Activated T-helper 9 cell treated with anti-CD3 and anti-CD28 coated beads, Interleukin-2, amount 50 U/mL, for 16 hours (primary cell): ENCODE results near the gene NDUFV3.
"Not testable (repeated sequence)": the region's sequence is repeated elsewhere in the genome, so short reads cannot be mapped to it uniquely, and the experiment has no call there.

ENCODE experiments used
- DNase-seq: peaks from one replicate; pipeline ENCODE4 v3.0.0-alpha.2; 2020; ENCODE audit warnings: low read depth

The NDUFV3 gene

DNA sequence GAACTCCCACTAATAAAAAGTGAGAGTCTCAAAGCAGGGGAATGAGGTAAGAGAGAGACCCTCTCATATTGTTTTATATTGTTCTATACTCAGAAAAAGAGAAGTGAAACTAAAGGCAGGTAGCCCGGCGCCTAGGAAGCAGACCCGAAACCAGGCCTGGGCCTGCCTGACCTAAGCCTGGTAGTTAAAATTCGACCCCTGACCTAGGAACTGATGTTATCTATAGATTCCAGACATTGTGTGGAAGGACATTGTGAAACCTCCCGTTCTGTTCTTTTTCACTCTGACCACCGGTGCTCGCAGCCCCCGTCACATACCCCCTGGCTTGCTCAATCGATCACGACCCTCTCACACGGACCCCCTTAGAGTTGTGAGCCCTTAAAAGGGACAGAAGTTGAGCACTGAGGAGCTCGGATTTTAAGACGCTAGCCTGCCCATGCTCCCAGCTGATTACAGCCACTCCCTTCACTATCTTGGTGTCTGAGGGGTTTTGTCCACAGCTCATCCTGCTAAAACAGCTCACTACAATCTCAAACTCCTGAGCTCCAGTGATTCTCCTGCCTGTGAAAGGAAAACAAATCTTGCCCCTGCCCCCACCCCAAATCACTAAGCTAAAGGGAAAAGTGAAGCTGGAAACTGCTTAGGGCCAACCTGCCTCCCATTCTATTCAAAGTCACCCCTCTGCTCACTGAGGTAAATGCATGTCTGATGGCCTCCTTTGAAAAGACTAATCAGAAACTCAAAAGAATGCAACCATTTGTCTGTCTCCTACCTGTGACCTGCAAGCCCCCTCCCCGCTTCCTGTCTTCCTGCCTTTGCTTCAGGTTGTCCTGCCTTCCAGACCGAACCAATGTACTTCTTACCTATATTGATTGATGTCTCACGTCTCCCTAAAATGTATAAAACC, 44.2 kb downstream of the NDUFV3 start:
- DNase-seq: not testable (repeated sequence)

DNA sequence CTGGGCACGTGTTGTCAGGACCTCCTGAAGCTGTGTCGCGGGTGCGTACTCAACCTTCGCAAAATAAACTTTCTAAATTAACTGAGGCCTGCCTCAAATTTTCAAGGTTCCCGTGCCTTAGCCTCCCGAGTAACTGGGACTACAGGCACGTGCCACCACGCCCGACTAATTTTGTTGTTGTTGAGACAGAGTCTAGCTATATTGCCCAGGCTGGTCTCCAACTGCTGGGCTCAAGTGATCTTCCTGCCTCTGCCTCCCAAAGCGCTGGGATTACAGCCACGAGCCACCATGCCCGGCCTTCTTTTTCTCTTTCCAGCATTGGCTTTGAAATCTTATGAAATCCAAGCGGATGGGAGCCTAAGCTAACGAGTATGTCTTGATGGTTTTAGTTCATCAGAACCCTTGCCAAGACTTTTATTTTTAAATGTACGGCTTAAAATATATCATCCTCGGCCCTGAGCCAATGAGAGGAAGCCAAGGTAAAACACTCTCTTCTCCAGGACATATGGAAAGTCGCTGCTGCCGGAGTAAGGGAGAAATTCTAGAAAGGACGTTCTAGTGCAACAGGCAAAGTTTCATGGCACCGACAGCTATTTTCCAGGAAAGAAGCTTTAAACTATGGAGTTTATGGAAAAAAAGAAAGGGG, 45.0 kb downstream of the NDUFV3 start:
- no peak for DNase-seq

DNA sequence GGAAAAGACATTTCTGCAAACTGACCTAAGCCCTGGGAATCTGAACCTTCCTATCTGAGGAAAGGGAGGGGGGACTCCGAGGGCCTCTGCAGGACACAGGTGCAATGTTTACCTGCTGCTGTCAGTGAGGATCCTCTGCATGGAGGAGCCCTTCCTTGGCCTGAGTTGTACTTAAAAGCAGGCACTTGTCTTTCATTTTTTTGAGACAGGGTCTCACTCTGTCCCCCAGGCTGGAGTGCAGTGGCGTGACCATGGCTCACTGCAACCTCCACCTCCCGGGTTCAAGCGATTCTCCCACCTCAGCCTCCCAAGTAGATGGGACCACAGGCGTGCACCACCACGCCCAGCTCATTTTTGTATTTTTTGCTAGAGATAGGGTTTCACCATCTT, 45.5 kb downstream of the NDUFV3 start:
- DNase-seq: not testable (repeated sequence)

DNA sequence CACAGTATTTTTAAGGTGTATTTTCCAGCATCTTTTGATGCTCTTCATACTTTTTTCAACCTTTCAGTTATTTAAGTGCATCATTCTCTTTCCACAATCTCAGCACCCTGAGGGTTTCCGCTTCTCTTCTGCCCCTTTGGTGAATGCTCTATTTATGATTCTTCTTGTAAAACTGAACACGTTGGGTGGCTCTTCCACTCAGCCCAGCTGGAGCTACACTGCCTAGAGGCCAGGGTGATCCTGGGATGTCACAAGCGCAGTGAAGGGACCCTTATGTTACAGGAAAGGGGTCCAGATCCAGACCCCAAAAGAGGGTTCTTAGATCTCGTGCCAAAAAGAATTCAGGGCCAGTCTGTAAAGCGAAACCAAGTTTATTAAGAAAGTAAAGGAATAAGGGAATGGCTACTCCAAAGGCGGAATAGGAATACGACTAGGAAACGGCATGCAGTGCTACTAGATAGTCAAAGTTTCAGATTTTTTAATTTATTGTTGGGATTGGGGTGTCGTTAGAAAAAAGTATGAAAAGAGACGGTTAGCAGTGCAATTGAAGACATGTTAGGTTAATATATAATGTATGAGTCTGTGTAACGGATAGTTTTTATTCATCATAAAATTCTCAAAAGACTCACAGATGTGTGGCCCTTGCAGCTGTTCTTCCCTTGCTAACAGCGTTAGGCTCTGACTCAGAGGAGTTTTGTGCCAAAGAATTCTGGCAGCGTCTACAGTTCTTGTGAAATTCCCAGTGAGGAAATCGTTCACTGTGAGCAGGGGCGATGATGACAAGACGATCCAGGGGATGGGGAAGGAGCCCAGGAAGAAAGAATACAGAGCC, 46.7 kb downstream of the NDUFV3 start:
- DNase-seq: no peak

DNA sequence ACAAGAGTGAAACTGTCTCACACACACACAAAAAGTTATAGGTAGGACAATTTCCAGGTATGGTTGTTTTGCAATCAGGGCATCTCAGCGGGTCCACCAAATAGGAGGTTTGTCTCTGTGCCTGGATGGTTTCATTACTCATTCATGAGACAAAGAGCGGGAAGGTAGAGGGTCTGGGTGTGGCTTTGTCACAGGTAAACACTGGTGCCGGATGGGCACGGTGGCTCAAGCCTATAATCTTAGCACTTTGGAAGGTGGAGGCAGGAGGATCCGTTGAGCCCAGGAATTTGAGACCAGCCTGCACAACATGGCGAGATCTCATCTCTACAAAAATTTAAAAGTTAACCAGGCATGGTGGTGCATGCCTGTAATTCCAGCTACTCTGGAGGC, 48.6 kb downstream of the NDUFV3 start:
- no peak for DNase-seq

DNA sequence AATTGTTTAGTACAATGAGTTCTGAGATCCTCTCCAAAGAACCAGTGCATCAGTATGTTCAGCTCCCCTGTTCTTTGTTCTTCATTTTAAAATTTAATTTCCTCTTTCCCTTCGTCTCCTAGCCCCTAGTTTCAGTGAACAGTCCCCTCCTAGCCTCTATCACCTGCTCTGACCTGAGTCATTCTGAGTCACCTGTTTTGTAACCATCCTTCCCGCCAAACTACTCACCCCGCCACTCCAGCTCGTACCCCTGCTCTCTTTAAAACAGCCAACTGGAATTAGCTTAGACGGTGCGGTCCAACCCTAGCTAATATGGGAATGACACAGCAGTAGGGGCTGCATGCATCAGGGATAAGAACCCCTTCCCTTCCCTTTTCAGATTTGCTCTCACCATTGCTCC, 49.1 kb downstream of the NDUFV3 start:
- DNase-seq: no peak

DNA sequence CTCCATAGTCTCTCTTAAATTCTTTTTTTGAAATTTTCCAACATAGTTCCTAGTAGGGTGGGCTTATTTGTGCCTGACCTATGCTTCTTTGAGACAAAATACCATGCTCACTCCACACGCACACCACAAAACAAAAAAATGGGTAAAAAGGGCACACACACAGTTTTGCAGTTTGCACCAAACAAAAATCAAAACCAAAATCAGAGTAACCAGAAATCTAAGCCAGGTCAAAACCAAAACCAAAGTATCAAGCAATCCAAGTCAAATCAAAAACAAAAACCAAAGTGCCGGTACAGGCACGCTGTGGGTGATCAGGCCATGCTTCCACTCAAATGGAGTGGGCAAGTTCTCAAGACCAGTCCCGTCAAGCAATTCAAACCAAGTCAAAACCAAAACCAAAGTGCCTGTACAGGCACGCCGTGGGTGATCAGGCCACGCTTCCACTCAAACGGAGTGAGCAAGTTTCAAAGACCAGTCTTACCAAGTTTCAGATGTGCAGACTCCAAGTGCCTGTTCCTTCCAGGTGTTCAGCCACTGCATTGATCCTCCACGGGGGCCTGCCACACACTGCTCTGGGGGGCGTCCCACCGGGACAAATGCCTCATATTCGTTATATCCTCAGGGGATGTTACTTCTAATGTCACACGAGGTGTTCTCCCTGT, 56.1 kb downstream of the NDUFV3 start:
- not testable (repeated sequence) for DNase-seq

DNA sequence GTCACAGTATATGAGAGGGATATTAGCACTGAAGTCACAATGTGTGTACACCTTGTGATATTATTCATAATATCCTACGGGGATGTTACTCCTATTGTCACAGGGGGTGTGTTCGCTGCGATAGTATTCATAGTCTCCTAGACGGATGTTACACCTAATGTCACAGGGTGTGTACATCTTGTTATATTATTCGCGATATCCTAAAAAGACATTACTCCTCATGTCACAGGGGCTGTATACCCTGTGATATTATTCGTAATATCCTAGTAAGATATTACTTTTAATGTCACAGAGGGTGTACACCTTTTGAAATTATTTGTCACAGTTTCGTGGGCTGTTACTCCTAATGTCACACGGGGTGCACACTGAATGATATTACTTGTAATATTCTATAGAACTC, 58.1 kb downstream of the NDUFV3 start:
- DNase-seq: not testable (repeated sequence)

DNA sequence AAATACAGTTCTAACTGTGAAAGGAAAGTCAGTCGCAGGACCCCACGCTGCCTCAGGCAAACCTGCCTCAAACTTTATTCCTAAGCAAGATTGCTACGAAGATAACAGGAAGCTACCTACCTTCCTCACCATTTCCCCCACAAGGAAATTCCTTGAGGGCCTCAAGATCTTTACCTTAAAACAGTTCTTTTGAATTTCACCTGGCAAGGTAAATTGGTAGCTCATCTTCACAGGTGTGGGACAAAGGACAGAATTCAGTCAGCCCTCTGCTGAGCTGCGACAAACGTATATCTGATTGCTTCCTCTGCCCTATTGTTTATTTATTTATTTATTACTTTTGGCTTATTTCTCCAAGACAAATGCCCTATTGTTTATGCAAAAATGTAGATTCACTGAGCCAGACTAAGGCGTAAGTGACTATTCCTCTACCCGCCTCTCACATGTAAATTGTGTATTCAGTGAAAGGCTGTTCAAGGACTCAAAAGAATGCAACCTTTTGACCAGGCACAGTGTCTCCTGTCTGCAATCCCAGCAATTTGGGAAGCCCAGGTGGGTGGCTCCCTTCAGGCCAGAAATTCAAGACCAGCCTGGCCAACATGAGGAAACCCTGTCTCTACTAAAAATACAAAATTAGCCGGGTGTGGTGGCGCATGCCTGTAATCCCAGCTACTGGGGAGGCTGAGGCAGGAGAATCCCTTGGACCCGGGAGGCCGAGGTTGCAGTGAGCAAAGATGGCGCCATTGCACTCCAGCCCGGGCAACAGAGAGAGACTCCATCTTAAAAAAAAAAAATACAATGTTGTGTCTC, 63.9 kb downstream of the NDUFV3 start:
- no peak for DNase-seq

DNA sequence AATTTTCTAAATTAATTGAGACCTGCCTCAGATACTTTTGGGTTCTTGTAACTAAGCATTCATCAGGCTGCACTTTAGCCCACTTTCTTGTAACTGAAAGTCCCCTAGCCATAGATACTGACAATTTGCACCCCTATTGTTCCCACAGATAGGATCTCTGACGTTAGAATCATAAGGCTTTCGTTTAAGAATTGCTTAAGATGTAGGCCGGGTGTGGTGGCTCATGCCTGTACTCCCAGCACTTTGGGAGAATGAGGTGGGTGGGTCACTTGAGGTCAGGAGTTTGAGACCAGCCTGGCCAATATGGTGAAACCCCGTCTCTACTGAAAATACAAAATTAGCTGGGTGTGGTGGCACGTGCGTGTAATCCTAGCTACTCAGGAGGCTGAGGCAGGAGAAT, 65.0 kb downstream of the NDUFV3 start:
- not testable (repeated sequence) for DNase-seq

DNA sequence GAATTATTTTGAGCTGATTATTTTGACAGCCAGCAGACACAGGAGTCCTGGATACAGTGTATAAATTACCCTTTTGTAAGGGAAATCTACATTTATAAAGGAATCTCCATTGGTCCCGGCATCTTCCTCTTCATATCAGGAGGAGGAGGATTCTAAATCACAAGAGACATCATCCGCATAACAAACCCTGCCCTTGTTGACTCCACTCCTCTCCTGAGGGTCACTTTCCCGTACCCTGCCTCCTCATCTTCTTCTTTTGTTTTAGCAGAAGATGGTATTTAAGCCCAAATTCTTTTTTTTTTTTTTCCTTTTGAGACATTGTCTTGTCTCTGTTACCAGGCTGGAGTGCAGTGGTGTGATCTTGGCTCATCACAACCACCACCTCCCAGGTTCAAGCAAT, 66.6 kb downstream of the NDUFV3 start:
- no peak for DNase-seq

DNA sequence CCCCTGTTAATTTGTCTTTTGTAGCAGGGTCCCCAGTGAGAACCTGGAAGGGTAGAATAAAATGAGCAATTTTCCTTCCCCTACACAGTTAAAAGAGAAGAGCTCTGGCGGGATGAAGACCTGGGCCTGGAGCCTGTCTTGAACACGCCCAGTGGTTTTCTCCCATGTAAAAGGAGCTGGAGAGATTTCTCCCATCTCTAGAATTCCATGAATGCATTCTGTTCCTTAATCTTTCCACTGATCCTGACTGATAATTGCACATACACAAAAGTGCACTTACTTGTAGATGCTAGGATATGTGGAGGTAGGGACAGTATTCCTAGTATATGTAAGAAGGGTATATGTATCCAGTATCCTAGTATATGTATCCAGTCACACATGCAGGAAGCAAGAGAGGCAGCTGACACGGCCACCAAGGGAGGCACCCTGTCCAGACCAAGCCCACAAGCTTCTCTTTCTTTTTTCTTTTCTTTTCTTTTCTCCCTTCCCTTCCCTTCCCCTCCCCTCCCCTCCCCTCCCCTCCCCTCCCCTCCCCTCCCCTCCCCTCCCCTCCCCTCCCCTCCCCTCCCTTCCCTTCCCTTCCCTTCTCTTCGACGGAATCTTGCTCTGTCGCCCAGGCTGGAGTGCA, 69.4 kb downstream of the NDUFV3 start:
- DNase-seq: no peak
